Left renal pelvis (tissue), 4 donors: Measurements from ENCODE around the gene PLPP3. TPM values are rescaled to one million over a fixed set of nuclear protein-coding genes. Genes with fewer than 3 reads are reported as not detected.

ENCODE experiments used
- DNase-seq, 4 donors: peaks; one replicate each; pipeline ENCODE4 v3.0.0-alpha.2; 2013; ENCODE audit warnings: low read depth in 4 of 4, low spot score in 3 of 4
- polyA plus RNA-seq, 4 donors: library from polyadenylated mRNA; unstranded; fragments of 120-200 nt; gene quantifications; one replicate each; pipeline ENCODE4 v1.2.1, GENCODE V29; 2013; ENCODE audit not compliant: insufficient read length in 4 of 4

PLPP3 gene
- polyA plus RNA-seq, 4 donors = 110 to 129 (median 121) TPM

DNA sequence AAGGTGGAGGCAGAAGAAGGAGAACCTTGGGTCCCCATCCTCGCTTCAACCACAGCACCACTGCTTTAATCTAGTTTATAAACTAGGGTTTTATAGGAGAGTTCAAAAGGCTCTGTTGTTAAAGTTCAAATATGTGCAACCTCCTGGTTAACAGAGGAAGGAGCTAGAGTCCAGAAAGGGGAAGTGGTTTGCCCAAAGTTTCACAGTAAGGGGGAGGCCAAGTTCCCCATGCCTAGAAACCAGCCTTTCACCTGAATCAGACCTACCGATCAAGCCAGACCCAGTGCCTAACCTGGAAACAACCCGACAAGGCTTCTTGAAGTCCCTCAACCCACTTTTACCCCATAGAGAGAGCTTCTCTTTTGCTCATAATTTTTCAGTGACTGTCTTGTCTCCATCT lies 106.5 kb downstream of the PLPP3 start:
- no peak for DNase-seq

DNA sequence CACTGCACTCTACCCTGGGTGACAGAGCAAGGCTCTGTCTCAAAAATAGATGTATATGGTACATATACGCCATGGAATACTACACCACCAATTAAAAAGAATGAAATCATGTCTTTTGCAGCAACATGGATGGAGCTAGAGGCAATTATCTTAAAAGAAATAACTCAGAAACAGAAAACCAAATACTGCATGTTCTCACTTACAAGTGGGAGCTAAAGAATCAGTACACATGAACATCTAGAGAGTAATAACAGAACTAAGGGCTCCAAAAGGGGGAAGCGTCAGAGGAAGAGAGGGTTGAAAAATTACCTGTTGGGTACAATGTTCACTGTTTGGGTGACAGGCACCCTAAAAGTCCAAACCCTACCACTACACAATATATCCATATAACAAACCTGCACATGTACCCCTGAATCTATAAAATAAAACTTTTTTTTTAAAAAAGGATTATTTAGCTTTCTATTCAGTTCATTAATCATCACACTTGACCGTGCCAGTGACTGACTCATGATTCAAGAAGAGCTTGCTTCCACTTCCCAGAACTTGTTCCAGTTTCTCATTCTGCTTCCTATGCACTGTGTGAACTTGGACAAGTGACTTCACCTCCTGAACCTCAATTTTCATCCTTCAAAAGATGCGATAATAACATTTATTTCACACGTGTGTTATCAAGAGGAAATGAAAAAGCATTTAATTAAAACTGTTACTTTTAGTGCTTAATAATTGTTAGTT lies 109.6 kb downstream of the PLPP3 start:
- DNase-seq = no peak

DNA sequence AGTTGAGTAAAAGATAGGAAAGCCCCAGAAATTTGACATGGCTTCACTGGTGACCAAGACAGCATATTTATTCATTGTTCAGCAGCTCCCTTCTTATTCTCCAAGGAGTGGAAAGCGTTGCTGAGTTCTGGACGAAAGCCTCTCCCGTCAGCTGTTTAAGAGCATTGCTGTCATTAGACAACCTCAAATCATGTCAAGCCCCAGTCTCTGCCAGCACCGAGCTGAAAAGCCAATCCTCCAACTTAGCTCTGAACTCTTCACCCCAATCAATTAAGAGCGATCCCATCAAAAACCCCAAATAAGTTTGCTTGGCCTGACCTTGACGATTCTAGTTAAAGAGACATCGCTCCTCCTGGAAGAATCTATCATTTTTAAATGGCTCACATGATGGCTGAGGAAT lies 110.8 kb downstream of the PLPP3 start:
- no peak for DNase-seq

DNA sequence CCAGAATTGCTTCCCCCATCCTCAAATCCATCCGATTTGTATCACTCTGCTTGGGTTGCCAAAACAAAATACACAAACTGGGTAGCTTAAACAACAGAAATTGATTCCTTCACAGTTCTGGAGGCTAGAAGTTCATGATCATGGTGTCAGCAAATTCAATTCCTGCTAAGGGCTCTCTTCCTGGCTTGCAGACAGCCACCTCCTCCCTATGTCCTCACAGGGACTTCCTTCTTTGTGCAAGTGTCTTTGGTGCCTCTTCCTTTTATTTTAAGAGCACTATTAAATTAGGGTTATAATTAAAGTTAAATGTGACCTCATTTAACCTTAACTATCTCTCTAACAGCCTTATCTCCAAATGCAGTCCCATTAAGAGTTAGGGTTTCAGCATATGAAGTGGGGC lies 112.8 kb downstream of the PLPP3 start:
- DNase-seq = no peak

DNA sequence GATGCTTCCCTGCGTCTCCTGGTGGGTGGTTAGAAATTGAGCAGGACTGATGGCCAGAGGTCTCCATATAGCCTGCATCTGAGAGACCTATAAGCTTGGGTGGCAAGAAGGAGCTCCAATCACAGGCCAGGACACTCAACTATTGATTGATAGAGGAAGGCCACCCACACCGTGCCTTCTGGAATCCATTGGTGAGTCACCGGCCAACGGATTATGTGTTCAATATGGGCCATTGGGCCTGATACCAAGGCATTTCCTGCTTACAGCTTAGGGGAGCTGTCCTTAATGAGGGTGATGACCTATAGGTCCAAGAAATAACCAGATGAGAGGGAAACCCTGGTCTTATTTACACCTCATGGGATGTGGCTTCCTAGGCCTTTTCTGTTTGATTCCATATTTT lies 115.1 kb downstream of the PLPP3 start:
- DNase-seq = no peak

DNA sequence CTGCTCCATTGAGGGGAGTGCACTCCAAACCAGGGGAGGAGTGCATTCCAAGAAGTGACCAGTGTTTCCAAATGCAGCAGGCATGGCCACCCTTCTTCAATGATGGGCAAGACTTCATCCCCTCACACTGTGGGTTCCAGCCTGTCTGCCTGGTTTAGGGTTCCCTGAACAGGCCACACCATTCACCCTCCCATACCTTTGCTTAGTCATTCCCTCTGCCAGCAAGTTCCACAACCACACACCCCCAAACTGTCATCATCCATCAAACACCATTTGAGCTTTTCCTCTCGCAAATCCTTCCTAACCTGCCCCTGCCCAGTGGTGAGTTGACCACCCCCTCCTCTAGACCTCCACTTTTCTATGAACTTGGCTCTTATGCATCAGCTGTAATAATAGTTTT lies 116.0 kb downstream of the PLPP3 start:
- DNase-seq = no peak

DNA sequence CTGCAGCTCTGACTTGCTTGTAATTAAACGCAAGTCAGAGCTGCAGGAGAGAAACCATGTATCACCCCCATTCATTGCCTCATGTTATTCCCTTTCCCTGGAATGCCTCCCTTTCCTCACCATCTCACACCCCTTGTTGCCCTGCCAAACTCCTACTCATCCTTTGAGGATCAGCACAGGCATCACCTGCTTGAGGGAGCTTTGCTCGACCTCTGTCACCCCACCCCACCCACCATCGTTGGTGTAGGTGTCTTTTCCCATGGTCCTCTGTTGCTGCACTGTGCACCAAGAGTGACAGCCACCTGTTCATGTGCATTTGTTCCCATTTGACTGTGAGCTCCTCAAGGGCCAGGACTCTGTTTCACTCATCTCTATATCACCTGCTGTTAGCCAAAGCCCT lies 117.2 kb downstream of the PLPP3 start:
- no peak for DNase-seq

DNA sequence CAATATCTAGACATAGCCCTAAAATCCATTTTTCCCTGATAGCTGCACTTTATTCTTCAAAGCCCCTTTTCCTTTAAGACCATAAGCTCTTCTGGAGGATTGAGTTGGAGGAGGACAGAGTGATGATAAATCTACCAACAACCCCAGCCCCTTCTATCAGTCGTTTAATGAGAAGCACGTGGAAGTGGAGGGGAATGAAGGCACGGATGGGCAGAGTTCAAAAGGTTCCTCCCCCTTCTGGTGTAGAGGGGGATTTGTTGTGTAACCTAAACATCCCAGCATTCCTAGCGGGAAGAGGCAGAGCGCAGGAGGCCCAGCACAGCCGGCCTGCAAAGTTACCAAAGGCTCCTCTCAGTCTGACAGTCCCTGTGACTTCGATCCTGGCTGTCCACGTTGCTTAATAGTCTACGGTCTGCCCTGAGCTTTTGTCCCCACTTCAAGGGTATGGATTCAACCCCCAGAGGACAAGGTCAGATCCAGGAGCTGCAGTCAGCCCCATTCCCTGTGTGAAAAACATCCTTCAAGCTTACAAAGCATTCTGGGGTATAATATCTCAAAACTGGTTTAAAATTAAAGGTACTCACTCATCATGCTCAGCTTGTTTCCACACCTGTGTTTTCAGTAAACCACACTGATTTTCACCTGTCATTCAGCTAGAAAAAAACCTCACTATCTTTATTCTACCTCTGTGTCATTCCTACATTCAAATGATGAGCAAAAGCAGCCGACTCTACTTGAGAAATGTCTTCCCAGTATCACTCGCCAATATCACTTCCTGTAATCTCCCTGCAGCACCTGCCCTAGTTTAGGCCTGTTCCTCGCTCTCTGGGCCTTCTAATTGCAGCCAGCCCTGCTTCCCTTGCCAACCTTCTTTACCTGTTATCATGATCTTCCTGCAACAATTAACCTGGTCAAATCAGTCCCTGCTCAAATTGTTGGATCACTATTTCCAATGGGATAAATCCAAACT lies 117.9 kb downstream of the PLPP3 start:
- DNase-seq = no peak

DNA sequence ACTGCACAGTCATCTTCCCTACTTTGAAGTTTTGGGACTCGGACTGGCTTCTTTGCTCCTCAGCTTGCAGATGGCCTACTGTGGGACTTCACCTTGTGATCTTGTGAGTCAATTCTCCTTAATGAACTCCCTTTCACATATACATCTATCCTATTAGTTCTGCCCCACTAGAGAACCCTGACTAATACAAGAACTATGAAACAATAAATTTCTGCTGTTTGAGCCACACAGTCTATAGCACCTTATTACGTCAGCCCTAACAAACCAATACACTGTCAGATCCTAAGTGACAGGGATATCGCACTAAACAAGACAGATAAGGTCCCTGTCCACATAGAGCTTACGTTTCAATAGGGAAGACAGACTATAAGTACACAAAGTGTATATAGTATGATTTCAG lies 120.1 kb downstream of the PLPP3 start:
- no peak for DNase-seq

DNA sequence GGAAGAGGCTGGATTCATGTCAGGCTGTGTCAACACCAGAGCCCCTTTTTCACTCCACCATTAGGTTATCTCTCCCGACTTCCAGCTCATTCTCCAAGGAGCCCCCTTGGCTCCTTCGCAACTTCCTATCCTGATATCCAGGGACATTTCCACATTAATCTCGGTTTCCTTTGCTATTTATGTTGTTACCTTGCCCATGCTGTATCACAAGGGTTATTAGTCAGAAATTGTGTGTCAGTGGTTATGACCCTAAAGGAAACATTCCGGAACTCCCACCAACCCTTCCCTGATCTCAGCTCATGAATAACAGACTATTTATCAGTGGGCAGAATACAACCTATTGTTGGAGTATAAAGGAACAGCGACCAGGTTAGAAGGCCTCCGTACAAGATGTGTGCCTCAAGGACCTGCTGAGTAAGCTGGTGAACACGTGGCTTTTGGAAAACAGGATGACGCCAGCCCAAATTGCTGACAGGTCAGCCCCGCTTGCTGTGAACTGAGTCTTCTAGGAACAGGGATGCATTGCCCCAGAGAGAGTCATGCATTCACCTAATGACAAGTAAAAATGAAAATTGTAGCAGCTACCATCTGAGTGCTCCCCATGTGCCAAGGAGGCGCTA lies 121.5 kb downstream of the PLPP3 start:
- no peak for DNase-seq

DNA sequence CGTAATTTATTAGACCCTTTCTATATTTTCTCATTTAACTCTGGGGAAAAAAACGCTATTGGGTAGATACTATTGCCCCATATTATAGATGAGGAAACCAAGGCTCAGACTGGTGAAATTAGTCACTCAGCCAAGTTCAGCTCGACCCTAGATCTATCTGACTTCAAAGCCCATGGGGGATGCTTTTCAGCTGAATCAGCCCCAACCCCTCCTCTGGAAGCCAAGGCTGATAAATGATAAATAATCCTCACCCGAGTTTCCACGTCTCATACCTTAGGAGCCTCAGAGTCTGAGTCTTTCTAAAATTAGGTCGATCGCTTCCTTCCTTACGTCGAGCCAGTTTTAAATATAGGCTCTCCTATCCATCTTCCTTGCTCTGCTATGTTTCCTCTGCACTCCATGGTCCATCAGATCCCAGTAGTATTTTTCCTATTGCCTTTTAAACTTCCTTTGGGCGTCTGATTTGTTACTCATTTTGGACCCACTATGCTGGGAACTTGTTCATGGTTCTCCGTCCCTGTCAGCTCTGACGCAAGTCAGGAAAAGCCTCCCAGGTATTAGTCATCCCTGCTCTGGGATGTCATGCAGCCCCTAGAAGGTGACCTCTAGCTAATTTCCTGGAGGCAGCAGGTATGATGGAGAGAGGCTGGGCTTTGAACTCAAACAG lies 122.8 kb downstream of the PLPP3 start:
- no peak for DNase-seq

DNA sequence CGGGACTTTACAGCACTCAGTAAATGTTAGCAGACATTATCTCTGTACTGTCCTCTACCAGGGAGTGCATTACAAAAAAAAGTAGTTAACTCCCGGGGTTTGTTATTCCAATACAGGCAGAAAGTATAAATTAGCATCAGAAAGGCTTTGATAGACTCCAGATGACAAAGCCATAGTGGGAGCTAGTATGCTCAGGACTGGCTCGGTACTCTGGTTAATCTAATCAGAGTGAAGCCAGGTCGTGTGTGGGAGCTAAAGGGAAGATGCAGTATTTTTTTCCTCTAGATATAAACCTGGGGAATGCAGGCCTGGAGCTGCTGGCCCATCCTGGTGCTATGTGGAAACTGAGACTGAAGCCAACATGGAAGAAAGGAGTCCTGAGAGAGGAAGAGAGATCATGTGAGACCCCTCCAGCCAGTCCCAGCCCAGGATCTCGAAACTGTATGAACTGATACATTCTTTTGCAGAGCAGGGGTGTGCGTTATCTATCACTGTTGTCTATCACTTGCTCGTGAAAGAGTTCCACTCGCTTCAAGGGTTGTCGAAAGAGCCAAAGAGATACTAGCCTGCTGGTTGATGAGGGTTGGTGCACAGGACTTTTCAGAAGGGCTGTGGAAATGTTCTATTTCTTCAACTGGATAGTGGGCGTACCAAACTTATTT lies 125.8 kb downstream of the PLPP3 start:
- DNase-seq = no peak

DNA sequence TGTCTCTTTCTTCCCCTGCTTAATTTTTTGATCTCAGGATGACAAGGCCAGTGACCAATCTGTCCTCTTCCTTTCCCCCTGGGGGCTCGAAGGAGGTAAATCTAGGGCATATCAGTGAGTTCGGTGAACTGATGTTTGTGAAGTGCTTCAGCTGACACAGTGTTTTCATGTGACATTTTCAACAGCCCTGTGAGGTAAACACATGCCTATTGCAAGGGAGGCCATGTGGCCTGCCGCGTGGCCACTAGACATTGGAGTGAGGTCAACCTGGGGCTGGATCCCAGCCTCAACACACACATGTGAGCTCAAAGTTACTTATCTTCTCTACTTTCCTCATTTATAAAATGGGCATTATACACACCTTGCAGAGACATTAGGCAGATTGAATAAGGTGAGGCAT lies 126.3 kb downstream of the PLPP3 start:
- DNase-seq = no peak

DNA sequence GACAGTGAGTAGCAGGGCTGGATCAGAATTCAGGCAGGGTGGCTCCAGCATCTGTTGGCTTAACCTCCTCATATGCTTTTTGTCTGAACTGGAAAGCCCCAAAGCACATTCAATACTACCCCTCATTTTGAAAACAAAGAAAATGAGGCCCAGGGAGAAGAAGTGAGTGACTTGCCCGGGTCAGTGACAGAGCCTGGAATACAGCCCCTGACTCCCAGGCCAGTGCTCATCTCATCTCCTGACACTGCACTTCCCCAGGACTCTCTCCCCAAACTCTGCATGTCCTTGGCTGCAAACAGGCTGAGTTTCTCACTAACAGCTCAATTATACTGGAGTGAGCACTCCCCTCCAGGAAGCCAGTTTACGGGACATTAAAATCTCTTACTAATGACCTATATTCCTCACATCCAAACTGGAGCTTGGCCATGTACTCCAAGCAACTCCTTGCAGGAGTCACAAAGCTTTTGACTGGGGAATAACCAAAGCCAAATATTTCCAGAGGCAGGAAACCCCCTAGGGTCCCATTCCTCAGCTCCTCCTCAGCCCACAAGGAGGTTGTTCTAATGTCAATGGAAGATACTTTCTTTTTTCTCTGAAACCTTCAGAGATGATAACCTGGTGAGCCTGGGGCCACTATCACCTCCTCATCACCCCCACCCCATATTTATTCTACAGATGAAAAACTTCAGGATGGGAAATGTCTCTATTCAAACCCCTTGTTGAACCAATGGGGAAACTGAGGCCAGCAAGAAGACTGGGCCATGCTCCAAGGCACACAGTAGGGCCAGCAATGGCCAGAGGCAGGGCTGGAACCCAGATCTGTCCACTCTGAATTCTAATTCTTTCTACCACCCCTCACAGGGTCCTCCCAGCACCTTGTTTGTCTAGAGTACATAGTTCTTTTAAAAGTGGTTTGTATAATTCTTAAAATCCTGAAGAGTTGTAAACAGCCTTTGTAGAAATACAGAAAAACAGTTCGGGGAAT lies 127.0 kb downstream of the PLPP3 start:
- no peak for DNase-seq

DNA sequence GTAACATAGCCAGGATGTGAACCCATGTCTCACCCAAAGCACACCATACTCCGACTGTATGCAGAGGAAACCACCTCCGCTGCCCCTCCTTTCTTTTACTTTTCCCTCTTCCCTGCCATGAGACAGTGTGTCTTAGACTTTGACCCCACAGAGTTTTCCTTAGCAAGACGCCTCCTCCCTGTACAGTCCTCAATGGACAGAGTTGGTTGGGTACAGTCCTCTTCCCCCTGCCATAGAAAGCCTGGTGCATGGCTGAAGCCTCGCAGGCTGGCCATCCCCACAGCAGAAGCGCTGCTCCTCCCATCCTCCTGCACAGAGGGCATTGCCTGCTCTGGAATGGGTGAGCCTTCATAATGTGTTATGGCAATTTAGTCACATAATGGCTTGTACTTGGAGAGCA lies 127.9 kb downstream of the PLPP3 start:
- no peak for DNase-seq

DNA sequence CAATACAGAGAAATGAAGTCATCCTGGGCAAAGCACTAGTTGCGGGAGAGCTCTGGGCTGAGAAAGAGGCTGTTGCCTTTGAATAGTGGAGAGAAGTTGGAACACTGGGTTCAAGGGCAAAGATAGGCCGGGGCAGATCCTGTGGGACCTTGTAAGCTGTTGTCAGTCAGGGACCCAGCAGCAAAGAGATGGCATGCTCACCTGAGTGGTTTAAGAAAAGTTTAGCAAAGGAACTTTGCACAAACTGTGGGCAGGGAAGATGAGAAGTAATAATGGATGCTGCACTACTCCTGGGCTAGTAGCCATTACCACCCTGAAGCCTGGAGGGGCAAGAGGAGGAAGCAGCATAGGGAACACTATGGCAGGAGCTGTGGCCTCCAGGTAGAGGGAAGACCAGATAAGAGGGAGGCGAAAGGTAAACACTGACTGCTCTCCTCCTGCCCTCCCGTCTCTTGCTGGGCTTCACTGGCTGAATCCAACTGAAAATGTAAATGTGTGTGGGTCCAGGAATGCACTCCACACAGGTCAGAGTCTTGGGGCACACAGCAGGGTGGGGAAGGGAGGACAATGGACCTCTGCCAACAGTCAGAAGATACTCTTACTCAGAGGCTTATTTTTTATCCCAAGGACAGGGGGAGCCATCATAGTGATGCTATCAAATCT lies 129.2 kb downstream of the PLPP3 start:
- no peak for DNase-seq

DNA sequence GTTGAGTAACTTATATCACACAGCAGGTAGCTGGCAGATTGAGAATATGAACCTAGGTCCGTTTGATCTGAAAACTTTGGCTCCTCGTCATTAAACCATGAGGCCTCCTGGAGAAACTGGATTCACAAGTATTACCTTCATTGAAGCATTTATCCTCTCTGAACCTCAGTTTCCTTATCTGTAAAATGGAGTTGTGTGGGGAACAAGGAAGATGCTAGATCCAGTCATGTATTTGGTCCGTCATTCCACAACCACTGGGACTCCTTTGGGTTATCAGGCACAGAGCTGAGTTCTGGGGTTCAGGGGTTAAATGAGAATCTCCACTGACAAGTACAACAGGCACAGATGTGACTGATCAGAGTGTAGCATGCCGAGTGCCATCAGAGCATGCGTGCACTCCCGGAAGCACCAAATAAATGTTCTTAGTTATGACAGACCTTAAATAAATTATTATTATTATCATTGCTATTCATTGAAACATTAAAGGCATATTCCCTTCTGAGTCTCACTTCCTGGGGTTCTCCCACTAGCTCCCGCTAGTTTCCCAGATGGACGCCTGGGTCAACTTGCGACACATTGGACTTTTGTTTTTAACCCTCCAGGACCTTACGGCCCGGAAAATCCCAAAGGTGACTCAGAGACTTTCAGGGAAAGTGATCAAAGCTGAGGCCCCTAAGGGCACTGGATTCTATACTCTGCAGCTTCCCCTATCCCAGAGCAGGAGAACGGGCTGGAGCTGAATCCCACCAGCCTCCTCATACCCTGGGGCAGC lies 130.6 kb downstream of the PLPP3 start:
- DNase-seq = no peak

DNA sequence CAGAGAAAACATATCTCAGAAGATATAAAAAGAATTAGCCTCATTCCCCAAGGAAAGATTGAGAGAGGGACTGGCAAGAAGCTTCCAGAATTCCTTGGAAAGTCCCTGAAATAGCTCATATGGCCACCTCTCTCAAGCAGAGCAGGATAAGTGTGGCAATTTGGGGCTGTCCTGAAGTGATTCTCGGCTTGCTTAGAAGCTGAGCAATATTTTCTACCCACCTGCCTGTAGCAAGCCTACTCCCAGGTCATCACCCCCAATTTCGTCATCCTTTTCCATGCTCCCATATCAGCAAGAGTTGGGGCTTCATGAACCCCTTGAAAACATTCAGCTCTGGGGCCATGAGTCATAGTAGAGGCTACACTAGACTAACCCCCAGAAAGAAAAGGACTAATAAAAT lies 131.5 kb downstream of the PLPP3 start:
- no peak for DNase-seq
